Upper lobe of right lung (tissue), 1 donor: Measurements from ENCODE around the gene TBRG4. TPM values are rescaled to one million over a fixed set of nuclear protein-coding genes. Genes with fewer than 3 reads are reported as not detected.

Experiments used
- ATAC-seq: fragments of 200-7000 bp; cut with Tn5 transposase; one replicate; pipeline ENCODE4 v1.9.1; 2020; ENCODE audit warnings: mild to moderate bottlenecking, moderate library complexity
- DNase-seq: peaks from one replicate; pipeline ENCODE4 v3.0.0-alpha.2; 2020
- H3K27ac ChIP-seq: fragments of 200-600 bp; one replicate; pipeline ENCODE4 v1.8.0; 2022
- H3K27me3 ChIP-seq: fragments of 200-600 bp; one replicate; pipeline ENCODE4 v1.8.0; 2022; ENCODE audit warnings: mild to moderate bottlenecking
- H3K36me3 ChIP-seq: fragments of 200-600 bp; one replicate; pipeline ENCODE4 v1.8.0; 2022
- H3K4me1 ChIP-seq: fragments of 200-600 bp; one replicate; pipeline ENCODE4 v1.8.0; 2022
- H3K4me3 ChIP-seq: fragments of 200-600 bp; one replicate; pipeline ENCODE4 v1.8.0; 2022; ENCODE audit warnings: mild to moderate bottlenecking
- H3K9me3 ChIP-seq: fragments of 200-600 bp; one replicate; pipeline ENCODE4 v1.8.0; 2022
- CTCF ChIP-seq: fragments of 200-600 bp; IDR thresholded peaks from one replicate; pipeline ENCODE4 v1.8.0; 2022; ENCODE audit warnings: antibody characterized with exemption
- intact Hi-C: fragments of 100-400 bp; cut with DNase I; formaldehyde crosslinking; loops from one replicate; pipeline ENCODE4 v1.11.0; 2022
- total RNA-seq: library from RNA; stranded (reverse); fragmentation: NEBNext Ultra II Directional; extraction: Animal tissue kit (Norgen Biotek cat#: 25700); gene quantifications from one replicate; pipeline ENCODE4 v1.2.1, GENCODE V29; 2021
- donor health status: DM: no; HTN: yes; CAD: no; lungs with severe emphysema.

TBRG4 gene
- total RNA-seq, 1 donor from 2014 or later, result 59.4 TPM

- no peak for TF ChIP-seq CTCF
Observed at GRCh38 chr7:45084901-45085618, 26.4 kb downstream of the TBRG4 start.

GRCh38 chr7:45084336-45084735, 27.2 kb downstream of the TBRG4 start:
- no peak overlapping the region for H3K4me3 ChIP-seq
- H3K9me3 ChIP-seq, result no peaks in the 10 kb centered on the region
- intact Hi-C loops, result no loop called here
- TF ChIP-seq CTCF, result no peak
- no peak for DNase-seq
- no peaks in the 10 kb centered on the region for H3K36me3 ChIP-seq
- H3K27ac ChIP-seq, result no peak overlapping the region
- no peaks in the 10 kb centered on the region for H3K27me3 ChIP-seq
- H3K4me1 ChIP-seq, result no peaks in the 10 kb centered on the region
- no peak for ATAC-seq

More at GRCh38 chr7:45084901-45085618, 26.4 kb downstream of the TBRG4 start:
- ATAC-seq (no peak), DNase-seq (peak; percentile 59)
- H3K4me1 ChIP-seq, result no peaks in the 10 kb centered on the region
- intact Hi-C loops, result no loop called here
- H3K36me3 ChIP-seq, result no peaks in the 10 kb centered on the region
- H3K9me3 ChIP-seq, result no peaks in the 10 kb centered on the region
- no peak overlapping the region for H3K4me3 ChIP-seq
- no peak overlapping the region for H3K27ac ChIP-seq
- H3K27me3 ChIP-seq, result no peaks in the 10 kb centered on the region

- no peak overlapping the region for H3K27ac ChIP-seq
- peak; percentile 58 for DNase-seq
- no peaks in the 10 kb centered on the region for H3K4me1 ChIP-seq
- H3K4me3 ChIP-seq, result no peak overlapping the region
- TF ChIP-seq CTCF, result no peak
- ATAC-seq, result no peak
- H3K27me3 ChIP-seq, result no peaks in the 10 kb centered on the region
- no peaks in the 10 kb centered on the region for H3K9me3 ChIP-seq
- no peaks in the 10 kb centered on the region for H3K36me3 ChIP-seq
- intact Hi-C loops, result no loop called here
Observed at GRCh38 chr7:45082831-45083331, 28.6 kb downstream of the TBRG4 start.

- H3K27me3 ChIP-seq, result no peaks in the 10 kb centered on the region
- TF ChIP-seq CTCF, result no peak
- no peak overlapping the region for H3K4me3 ChIP-seq
- intact Hi-C loops, result no loop called here
- DNase-seq (peak; percentile 58), ATAC-seq (no peak)
- H3K36me3 ChIP-seq, result peaks cover under 1% of the 10 kb centered on the region
- no peak overlapping the region for H3K27ac ChIP-seq
- H3K9me3 ChIP-seq, result no peaks in the 10 kb centered on the region
- no peaks in the 10 kb centered on the region for H3K4me1 ChIP-seq
Observed at GRCh38 chr7:45082031-45082830, 29.3 kb downstream of the TBRG4 start.

GRCh38 chr7:45081670-45081974, 29.9 kb downstream of the TBRG4 start:
- no peak for TF ChIP-seq CTCF
- intact Hi-C loops, result no loop called here
- Histone ChIP-seq H3K9me3 (no peaks in the 10 kb centered on the region), H3K27me3 (no peaks in the 10 kb centered on the region), H3K36me3 (peaks cover 6% of the 10 kb centered on the region), H3K4me1 (no peaks in the 10 kb centered on the region), H3K27ac (no peak overlapping the region), H3K4me3 (no peak overlapping the region)
- DNase-seq, result no peak
- ATAC-seq, result no peak
